K562 (cell line): ENCODE results near the gene ARSD.

Source experiments
- CTCF ChIP-seq, 3 experiments: IDR thresholded peaks in 2 of 3; conservative IDR thresholded peaks in 1 of 3; 2 replicates each; pipeline ENCODE4 v1.5.1; 2011 to 2012; ENCODE audit warnings: low read length in 3 of 3, mild to moderate bottlenecking in 3 of 3, control low read depth in 2 of 3, improper control_type of control experiment in 1 of 3, inconsistent platforms in 1 of 3, low read depth in 1 of 3, mixed read lengths in 1 of 3, moderate library complexity in 1 of 3; ENCODE audit not compliant: insufficient read depth in 2 of 3
- HMG20B ChIP-seq: fragments of 250-450 bp; sonication (Bioruptor Pico); IDR thresholded peaks from 2 replicates; pipeline ENCODE4 v1.5.0; 2021; ENCODE audit warnings: mild to moderate bottlenecking

GRCh38 chrX:2888309-2888708 lies 40.8 kb downstream of the ARSD start:
- TF ChIP-seq CTCF (IDR thresholded peaks at IDR 0.05 in 2 of 3, conservative IDR thresholded peaks at IDR 0.05 in 1 of 3; ENCODE audit: insufficient read depth in 2 of 3, low read depth in 1 of 3, low read length in 3 of 3) (no peak), HMG20B (CRISPR knock-in tag) (no peak)
